ENCODE measurements around the gene COL4A3.
A peak's percentile ranks its signal among the peaks of the same experiment; 100 is the strongest.

COL4A3 gene

DNA sequence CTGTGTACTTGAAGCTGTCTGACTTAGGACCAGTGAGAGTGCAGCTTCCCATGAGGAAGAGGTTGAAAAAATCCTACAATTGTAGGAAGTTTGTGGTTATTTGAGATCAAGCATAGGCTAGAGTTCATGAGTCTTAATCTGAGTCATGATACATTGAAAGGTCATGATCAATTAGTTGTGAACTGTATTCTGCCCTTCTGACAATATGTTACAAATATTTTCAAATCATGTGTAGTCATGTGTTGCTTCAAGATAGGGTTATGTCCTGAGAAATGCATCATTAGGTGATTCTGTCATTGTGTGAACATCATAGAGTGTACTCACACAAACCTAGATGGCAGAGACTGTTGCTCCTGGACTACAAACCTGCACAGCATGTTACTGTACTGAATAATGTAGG lies 92.2 kb downstream of the COL4A3 start:
- no peak for DNase-seq (ENCODE audit: low read depth)
- TF ChIP-seq, protein P1, sequence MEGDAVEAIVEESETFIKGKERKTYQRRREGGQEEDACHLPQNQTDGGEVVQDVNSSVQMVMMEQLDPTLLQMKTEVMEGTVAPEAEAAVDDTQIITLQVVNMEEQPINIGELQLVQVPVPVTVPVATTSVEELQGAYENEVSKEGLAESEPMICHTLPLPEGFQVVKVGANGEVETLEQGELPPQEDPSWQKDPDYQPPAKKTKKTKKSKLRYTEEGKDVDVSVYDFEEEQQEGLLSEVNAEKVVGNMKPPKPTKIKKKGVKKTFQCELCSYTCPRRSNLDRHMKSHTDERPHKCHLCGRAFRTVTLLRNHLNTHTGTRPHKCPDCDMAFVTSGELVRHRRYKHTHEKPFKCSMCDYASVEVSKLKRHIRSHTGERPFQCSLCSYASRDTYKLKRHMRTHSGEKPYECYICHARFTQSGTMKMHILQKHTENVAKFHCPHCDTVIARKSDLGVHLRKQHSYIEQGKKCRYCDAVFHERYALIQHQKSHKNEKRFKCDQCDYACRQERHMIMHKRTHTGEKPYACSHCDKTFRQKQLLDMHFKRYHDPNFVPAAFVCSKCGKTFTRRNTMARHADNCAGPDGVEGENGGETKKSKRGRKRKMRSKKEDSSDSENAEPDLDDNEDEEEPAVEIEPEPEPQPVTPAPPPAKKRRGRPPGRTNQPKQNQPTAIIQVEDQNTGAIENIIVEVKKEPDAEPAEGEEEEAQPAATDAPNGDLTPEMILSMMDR (IDR thresholded peaks at IDR 0.05; ENCODE audit: control insufficient read depth, insufficient read depth, low read depth, low read length, missing control alignments), result no peak
- H3K4me3 ChIP-seq (ENCODE audit: control insufficient read depth, low read depth, low read length), result no peak overlapping the region

DNA sequence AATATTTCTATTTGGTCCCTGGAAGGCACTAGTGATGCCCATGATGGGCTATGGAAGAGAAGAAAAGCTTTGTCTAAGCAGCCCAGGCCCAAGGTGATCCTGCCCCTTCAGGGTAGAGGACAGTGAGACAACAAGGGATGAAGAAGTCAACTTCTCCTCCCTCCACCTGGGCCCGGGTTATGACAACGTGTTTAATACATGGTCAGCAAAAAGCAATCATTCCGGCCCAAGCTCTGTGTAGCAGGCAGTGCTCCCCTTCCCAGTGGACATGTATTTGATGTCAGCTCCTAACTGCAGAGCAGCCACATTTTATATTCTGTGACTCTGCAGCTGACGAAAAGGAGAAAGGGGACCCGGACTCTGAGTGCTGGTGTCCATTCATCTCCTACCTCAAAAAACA lies 93.4 kb downstream of the COL4A3 start:
- TF ChIP-seq, protein P1 (IDR thresholded peaks at IDR 0.05; ENCODE audit: control insufficient read depth, insufficient read depth, low read depth, low read length, missing control alignments), result no peak
- DNase-seq (ENCODE audit: low read depth), result no peak
- no peak overlapping the region for H3K4me3 ChIP-seq (ENCODE audit: control insufficient read depth, low read depth, low read length)

DNA sequence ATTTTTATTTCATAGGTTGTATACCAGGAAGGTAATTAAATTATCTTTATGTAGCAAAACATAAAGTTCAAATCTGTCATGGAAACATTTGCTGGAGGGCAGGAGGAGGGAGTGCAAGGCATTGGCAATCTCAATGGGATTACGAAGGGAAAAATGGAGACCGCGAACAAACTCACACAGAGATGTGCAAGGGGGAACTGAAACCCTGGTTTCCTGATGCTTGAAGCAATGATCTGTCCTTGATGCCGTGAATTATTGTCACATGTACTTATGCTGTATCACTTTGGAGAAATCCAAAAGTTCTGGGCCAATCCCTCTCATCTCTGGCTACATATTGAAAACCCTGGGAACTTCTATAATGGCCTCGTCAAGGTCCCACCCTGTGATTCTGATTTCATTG lies 95.6 kb downstream of the COL4A3 start:
- no peak overlapping the region for H3K4me3 ChIP-seq (ENCODE audit: control insufficient read depth, low read depth, low read length)
- TF ChIP-seq, protein P1 (IDR thresholded peaks at IDR 0.05; ENCODE audit: control insufficient read depth, insufficient read depth, low read depth, low read length, missing control alignments), result no peak
- no peak for DNase-seq (ENCODE audit: low read depth)

DNA sequence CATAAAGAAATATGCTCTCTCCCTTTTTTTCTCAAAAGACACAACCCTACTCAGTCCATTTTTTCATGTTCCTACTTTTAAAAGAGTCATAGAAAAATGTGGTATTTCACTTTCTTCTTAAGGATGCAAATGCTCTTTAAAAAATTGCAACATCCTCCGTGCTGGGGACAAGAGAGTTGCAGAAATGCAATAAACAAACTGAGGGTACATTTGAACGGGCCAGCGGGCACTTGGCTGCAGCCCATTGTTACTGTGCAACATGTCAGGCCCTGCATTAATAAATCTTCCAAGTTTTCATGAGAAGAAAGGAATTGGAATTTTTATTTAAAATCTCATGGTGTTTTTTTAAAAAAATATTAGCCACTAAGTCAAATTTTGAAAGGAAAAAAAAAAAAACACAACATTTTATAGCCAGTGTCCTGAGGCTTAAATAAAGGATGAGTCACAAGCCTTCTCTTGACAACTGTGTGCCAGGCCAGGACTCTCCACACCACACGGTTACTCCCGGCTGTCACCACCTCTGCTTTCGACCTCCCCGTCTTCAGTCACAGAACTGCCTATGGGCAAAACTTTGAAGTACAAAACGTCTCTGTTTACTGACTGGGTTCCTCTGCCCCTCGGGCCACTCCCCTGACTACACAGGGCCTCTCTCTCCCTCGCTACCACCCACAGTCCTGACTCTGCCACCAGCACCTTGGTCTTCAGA lies 103.1 kb downstream of the COL4A3 start:
- DNase-seq (ENCODE audit: low read depth), result peak; percentile 7
- H3K4me3 ChIP-seq (ENCODE audit: control insufficient read depth, low read depth, low read length), result no peak overlapping the region
- TF ChIP-seq, protein P1 (IDR thresholded peaks at IDR 0.05; ENCODE audit: control insufficient read depth, insufficient read depth, low read depth, low read length, missing control alignments), result no peak

DNA sequence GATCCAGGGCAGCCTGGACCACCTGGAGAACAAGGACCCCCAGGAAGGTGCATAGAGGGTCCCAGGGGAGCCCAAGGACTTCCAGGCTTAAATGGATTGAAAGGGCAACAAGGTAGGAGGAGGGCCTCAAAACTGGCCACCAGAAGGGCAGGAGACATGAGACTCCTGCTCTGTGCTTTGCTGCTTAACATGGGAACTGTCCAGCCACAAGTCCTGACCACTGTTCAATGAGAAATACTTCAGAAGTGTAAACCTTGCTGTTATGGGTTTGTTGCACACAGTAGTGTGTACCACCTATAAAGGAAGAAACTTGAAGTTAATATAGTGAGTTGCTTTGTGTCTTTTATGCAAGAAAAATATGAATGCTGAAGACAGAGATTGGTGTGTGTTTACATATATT lies 116.5 kb downstream of the COL4A3 start:
- H3K4me3 ChIP-seq (ENCODE audit: control insufficient read depth, low read depth, low read length), result no peak overlapping the region

DNA sequence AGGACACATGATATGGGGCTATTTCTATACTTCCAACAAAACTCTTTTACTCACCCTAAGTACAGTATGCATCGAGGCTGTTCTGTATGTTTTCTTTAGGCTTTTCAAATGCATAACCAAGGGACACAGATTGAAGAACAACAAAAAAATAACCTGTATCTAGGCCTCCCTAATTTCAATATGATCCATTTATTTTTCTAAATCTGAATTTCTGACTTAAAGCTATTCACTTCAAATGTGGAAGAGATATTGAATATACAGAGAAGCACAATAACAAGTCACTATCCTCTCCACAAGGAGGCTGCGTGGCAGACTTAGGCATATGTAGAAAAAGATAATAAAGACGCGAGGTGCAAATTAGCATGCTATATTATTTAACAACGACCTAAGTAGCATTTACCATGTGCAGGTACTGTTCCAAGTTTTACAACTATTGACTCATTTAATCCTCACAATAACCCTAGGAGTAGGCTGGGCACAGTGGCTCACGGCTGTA lies 121.4 kb downstream of the COL4A3 start:
- DNase-seq (ENCODE audit: low read depth), result no peak
- no peak overlapping the region for H3K4me3 ChIP-seq (ENCODE audit: control insufficient read depth, low read depth, low read length)
- TF ChIP-seq, protein P1 (IDR thresholded peaks at IDR 0.05; ENCODE audit: control insufficient read depth, insufficient read depth, low read depth, low read length, missing control alignments), result no peak

More for the DNA sequence above, 116.5 kb downstream of the COL4A3 start:
- TF ChIP-seq, protein P1 (IDR thresholded peaks at IDR 0.05; ENCODE audit: control insufficient read depth, insufficient read depth, low read depth, low read length, missing control alignments), result no peak
- DNase-seq (ENCODE audit: low read depth), result no peak
